WTC11 (cell line): Measurements from ENCODE around the gene ERF.

Source experiments
- GABPB1 ChIP-seq: sonication (generic); formaldehyde crosslinking; IDR thresholded peaks from 2 replicates; pipeline ENCODE4 v1.8.1; 2023; ENCODE audit warnings: mild to moderate bottlenecking, missing genetic modification reagents
- JUN ChIP-seq: sonication (generic); formaldehyde crosslinking; IDR thresholded peaks from 2 replicates; pipeline ENCODE4 v1.8.0; 2023; ENCODE audit warnings: mild to moderate bottlenecking, missing genetic modification reagents
- KAT7 ChIP-seq: sonication (generic); formaldehyde crosslinking; IDR thresholded peaks from 2 replicates; pipeline ENCODE4 v1.8.1; 2023; ENCODE audit warnings: missing genetic modification reagents, mild to moderate bottlenecking, borderline replicate concordance
- TF ChIP-seq, protein P1 (sequence below): fragments of 200-600 bp; IDR thresholded peaks from 2 replicates; pipeline ENCODE4 v1.8.0; 2022; ENCODE audit warnings: antibody characterized with exemption
- TF ChIP-seq, protein P2 (sequence below): sonication (generic); formaldehyde crosslinking; IDR thresholded peaks from 2 replicates; pipeline ENCODE4 v1.8.0; 2022; ENCODE audit warnings: mild to moderate bottlenecking, missing genetic modification reagents
- TF ChIP-seq, protein P3 (sequence below): sonication (generic); formaldehyde crosslinking; IDR thresholded peaks from 2 replicates; pipeline ENCODE4 v1.8.0; 2022; ENCODE audit warnings: mild to moderate bottlenecking, missing genetic modification reagents
- TF ChIP-seq, protein P4 (sequence below): sonication (generic); formaldehyde crosslinking; IDR thresholded peaks from 2 replicates; pipeline ENCODE4 v1.8.0; 2023; ENCODE audit warnings: missing genetic modification reagents, mild to moderate bottlenecking, borderline replicate concordance

DNA sequence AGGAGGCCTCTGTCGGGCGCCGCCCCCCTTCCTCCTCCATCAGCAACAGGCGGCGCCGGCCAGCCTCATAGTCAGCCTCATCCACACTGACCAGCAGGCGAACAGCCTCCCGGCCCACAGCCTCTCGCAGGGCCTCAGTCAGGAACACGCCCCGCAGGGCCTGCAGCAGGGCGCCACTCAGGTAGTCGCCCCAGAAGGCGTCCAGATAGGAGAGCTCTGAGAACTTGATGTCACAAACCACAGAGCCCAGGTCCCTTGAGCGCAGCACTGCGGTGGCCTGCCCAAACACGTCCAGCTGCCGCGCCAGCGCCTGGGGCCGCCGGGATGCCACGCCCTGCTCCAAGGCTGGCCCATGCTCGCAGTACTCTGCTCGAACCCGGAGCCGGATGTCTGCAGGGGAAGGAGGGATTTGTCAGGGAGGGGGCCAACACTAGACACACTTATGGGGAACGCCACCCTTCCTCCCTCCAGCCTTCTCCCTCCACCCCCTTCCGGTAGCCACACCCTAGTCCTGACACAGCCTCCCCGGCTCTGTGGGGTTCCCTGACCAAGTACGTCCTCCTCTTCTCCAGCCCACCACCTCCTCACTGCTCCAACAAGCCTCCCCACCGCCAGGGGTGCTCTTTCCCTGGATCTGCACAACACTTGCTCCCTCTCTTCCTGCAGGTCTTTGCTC, 55.4 kb downstream of the ERF start:
- TF ChIP-seq, protein P1, sequence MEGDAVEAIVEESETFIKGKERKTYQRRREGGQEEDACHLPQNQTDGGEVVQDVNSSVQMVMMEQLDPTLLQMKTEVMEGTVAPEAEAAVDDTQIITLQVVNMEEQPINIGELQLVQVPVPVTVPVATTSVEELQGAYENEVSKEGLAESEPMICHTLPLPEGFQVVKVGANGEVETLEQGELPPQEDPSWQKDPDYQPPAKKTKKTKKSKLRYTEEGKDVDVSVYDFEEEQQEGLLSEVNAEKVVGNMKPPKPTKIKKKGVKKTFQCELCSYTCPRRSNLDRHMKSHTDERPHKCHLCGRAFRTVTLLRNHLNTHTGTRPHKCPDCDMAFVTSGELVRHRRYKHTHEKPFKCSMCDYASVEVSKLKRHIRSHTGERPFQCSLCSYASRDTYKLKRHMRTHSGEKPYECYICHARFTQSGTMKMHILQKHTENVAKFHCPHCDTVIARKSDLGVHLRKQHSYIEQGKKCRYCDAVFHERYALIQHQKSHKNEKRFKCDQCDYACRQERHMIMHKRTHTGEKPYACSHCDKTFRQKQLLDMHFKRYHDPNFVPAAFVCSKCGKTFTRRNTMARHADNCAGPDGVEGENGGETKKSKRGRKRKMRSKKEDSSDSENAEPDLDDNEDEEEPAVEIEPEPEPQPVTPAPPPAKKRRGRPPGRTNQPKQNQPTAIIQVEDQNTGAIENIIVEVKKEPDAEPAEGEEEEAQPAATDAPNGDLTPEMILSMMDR, result no peak
- no peak for TF ChIP-seq GABPB1 (CRISPR knock-in tag)
- no peak for TF ChIP-seq JUN
- TF ChIP-seq, protein P2, sequence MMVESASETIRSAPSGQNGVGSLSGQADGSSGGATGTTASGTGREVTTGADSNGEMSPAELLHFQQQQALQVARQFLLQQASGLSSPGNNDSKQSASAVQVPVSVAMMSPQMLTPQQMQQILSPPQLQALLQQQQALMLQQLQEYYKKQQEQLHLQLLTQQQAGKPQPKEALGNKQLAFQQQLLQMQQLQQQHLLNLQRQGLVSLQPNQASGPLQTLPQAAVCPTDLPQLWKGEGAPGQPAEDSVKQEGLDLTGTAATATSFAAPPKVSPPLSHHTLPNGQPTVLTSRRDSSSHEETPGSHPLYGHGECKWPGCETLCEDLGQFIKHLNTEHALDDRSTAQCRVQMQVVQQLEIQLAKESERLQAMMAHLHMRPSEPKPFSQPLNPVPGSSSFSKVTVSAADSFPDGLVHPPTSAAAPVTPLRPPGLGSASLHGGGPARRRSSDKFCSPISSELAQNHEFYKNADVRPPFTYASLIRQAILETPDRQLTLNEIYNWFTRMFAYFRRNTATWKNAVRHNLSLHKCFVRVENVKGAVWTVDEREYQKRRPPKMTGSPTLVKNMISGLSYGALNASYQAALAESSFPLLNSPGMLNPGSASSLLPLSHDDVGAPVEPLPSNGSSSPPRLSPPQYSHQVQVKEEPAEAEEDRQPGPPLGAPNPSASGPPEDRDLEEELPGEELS (CRISPR knock-in tag), result no peak
- TF ChIP-seq, protein P3, sequence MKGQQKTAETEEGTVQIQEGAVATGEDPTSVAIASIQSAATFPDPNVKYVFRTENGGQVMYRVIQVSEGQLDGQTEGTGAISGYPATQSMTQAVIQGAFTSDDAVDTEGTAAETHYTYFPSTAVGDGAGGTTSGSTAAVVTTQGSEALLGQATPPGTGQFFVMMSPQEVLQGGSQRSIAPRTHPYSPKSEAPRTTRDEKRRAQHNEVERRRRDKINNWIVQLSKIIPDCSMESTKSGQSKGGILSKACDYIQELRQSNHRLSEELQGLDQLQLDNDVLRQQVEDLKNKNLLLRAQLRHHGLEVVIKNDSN (CRISPR knock-in tag), result no peak
- TF ChIP-seq, protein P4, sequence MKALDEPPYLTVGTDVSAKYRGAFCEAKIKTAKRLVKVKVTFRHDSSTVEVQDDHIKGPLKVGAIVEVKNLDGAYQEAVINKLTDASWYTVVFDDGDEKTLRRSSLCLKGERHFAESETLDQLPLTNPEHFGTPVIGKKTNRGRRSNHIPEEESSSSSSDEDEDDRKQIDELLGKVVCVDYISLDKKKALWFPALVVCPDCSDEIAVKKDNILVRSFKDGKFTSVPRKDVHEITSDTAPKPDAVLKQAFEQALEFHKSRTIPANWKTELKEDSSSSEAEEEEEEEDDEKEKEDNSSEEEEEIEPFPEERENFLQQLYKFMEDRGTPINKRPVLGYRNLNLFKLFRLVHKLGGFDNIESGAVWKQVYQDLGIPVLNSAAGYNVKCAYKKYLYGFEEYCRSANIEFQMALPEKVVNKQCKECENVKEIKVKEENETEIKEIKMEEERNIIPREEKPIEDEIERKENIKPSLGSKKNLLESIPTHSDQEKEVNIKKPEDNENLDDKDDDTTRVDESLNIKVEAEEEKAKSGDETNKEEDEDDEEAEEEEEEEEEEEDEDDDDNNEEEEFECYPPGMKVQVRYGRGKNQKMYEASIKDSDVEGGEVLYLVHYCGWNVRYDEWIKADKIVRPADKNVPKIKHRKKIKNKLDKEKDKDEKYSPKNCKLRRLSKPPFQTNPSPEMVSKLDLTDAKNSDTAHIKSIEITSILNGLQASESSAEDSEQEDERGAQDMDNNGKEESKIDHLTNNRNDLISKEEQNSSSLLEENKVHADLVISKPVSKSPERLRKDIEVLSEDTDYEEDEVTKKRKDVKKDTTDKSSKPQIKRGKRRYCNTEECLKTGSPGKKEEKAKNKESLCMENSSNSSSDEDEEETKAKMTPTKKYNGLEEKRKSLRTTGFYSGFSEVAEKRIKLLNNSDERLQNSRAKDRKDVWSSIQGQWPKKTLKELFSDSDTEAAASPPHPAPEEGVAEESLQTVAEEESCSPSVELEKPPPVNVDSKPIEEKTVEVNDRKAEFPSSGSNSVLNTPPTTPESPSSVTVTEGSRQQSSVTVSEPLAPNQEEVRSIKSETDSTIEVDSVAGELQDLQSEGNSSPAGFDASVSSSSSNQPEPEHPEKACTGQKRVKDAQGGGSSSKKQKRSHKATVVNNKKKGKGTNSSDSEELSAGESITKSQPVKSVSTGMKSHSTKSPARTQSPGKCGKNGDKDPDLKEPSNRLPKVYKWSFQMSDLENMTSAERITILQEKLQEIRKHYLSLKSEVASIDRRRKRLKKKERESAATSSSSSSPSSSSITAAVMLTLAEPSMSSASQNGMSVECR (CRISPR knock-in tag), result no peak
- no peak for TF ChIP-seq KAT7 (CRISPR knock-in tag)
